ENCODE data around the gene PIAS1. TPM values are rescaled to one million over a fixed set of nuclear protein-coding genes. Genes with fewer than 3 reads are reported as not detected.
A peak's percentile ranks its signal among the peaks of the same experiment; 100 is the strongest.

The PIAS1 gene
- total RNA-seq, 5 donors from 2014 or later (not counting 1 experiment from before 2014, with no cell fraction given): 63.7 to 96.5 (median 70.3) TPM

GRCh38 chr15:68112706-68113105 is 58.6 kb downstream of the PIAS1 start:
- Histone ChIP-seq H3K9me3 (no peaks in the 10 kb centered on the region), H3K36me3 (ENCODE audit: control insufficient read depth in 2 of 2, extremely low read depth in 1 of 2, insufficient read depth in 1 of 2, low read length in 1 of 2) (no peaks in the 10 kb centered on the region), H3K4me1 (ENCODE audit: control insufficient read depth in 1 of 2, extremely low read depth in 1 of 2, insufficient read depth in 2 of 2, low read length in 2 of 2) (peaks cover 0 to 21% of the 10 kb centered on the region in 2 experiments), H3K4me3 (ENCODE audit: control insufficient read depth in 1 of 2, extremely low read depth in 1 of 2, low read length in 1 of 2) (no peak overlapping the region), H3K27me3 (replicated peaks in 1 of 2; ENCODE audit: control insufficient read depth in 2 of 2, extremely low read depth in 1 of 2, insufficient read depth in 2 of 2, low read length in 1 of 2) (no peaks in the 10 kb centered on the region), H3K27ac (ENCODE audit: low read length) (no peak overlapping the region)
- H3K27me3 Mint-ChIP-seq: no peaks in the 10 kb centered on the region
- H3K4me3 Mint-ChIP-seq: peak overlapping the region in 1 of 3 donors; percentile 21
- H3K9me3 Mint-ChIP-seq: no peaks in the 10 kb centered on the region
- no CpG with 5 or more reads among the region's 3 CpGs for WGBS (ENCODE audit: insufficient coverage)
- H3K27ac Mint-ChIP-seq: no peak overlapping the region
- peaks cover 21% of the 10 kb centered on the region for H3K36me3 Mint-ChIP-seq
- no peak for ATAC-seq (replicated peaks in 1 of 4)
- DNase-seq: no peak
- H3K4me1 Mint-ChIP-seq: peaks cover 91% of the 10 kb centered on the region in 3 donors
- CTCF ChIA-PET: no interaction called here
- POLR2A ChIA-PET: interaction anchor here in 1 of 2 donors (0.7 kb wide), 1 partner anchor 26 kb away, joined by 3 read pairs; no protein-coding TSS in a partner anchor

GRCh38 chr15:68113273-68113672 is 59.2 kb downstream of the PIAS1 start:
- ChIA-PET POLR2A (interaction anchor here in 1 of 2 donors (0.7 kb wide), 1 partner anchor 26 kb away, joined by 3 read pairs; no protein-coding TSS in a partner anchor), CTCF (no interaction called here)
- Histone ChIP-seq H3K9me3 (no peaks in the 10 kb centered on the region), H3K27ac (ENCODE audit: low read length) (no peak overlapping the region), H3K27me3 (replicated peaks in 1 of 2; ENCODE audit: control insufficient read depth in 2 of 2, extremely low read depth in 1 of 2, insufficient read depth in 2 of 2, low read length in 1 of 2) (no peaks in the 10 kb centered on the region), H3K36me3 (ENCODE audit: control insufficient read depth in 2 of 2, extremely low read depth in 1 of 2, insufficient read depth in 1 of 2, low read length in 1 of 2) (peaks cover 0 to under 1% of the 10 kb centered on the region in 2 donors), H3K4me1 (ENCODE audit: control insufficient read depth in 1 of 2, extremely low read depth in 1 of 2, insufficient read depth in 2 of 2, low read length in 2 of 2) (peaks cover 0 to 21% of the 10 kb centered on the region in 2 experiments), H3K4me3 (ENCODE audit: control insufficient read depth in 1 of 2, extremely low read depth in 1 of 2, low read length in 1 of 2) (no peak overlapping the region)
- DNase-seq (no peak), ATAC-seq (replicated peaks in 1 of 4) (no peak)
- Mint-ChIP-seq H3K27me3 (no peaks in the 10 kb centered on the region), H3K4me1 (peaks cover 85 to 90% (median 89%) of the 10 kb centered on the region in 3 donors), H3K9me3 (no peaks in the 10 kb centered on the region), H3K4me3 (peak overlapping the region in 2 of 3 donors; percentile 41 to 66), H3K36me3 (peaks cover 20% of the 10 kb centered on the region), H3K27ac (peak overlapping the region in 1 of 2 donors; percentile 64)

GRCh38 chr15:68113751-68114150 is 59.6 kb downstream of the PIAS1 start:
- Mint-ChIP-seq H3K36me3 (peaks cover 20% of the 10 kb centered on the region), H3K4me1 (peaks cover 85 to 90% (median 88%) of the 10 kb centered on the region in 3 donors), H3K27me3 (no peaks in the 10 kb centered on the region), H3K9me3 (no peaks in the 10 kb centered on the region), H3K27ac (peak overlapping the region in 1 of 2 donors; percentile 64), H3K4me3 (peak overlapping the region; percentile 41 to 66 (median 41))
- WGBS (ENCODE audit: insufficient coverage): no CpG with 5 or more reads among the region's 1 CpG
- no peaks in the 10 kb centered on the region for H3K27me3 ChIP-seq (replicated peaks in 1 of 2; ENCODE audit: control insufficient read depth in 2 of 2, extremely low read depth in 1 of 2, insufficient read depth in 2 of 2, low read length in 1 of 2)
- H3K9me3 ChIP-seq: no peaks in the 10 kb centered on the region
- ATAC-seq (replicated peaks in 1 of 4) (no peak), DNase-seq (no peak)
- CTCF ChIA-PET: no interaction called here
- no peak overlapping the region for H3K4me3 ChIP-seq (ENCODE audit: control insufficient read depth in 1 of 2, extremely low read depth in 1 of 2, low read length in 1 of 2)
- H3K27ac ChIP-seq (ENCODE audit: low read length): no peak overlapping the region
- H3K4me1 ChIP-seq (ENCODE audit: control insufficient read depth in 1 of 2, extremely low read depth in 1 of 2, insufficient read depth in 2 of 2, low read length in 2 of 2): peaks cover 0 to 21% of the 10 kb centered on the region in 2 experiments
- H3K36me3 ChIP-seq (ENCODE audit: control insufficient read depth in 2 of 2, extremely low read depth in 1 of 2, insufficient read depth in 1 of 2, low read length in 1 of 2): peaks cover 0 to 3% of the 10 kb centered on the region in 2 donors
- POLR2A ChIA-PET: no interaction called here

GRCh38 chr15:68114356-68114755 is 60.2 kb downstream of the PIAS1 start:
- Histone ChIP-seq H3K9me3 (no peaks in the 10 kb centered on the region), H3K4me1 (ENCODE audit: control insufficient read depth in 1 of 2, extremely low read depth in 1 of 2, insufficient read depth in 2 of 2, low read length in 2 of 2) (peaks cover 2 to 21% of the 10 kb centered on the region in 2 experiments), H3K4me3 (ENCODE audit: control insufficient read depth in 1 of 2, extremely low read depth in 1 of 2, low read length in 1 of 2) (peak overlapping the region in 1 of 2 donors; percentile 4), H3K27me3 (replicated peaks in 1 of 2; ENCODE audit: control insufficient read depth in 2 of 2, extremely low read depth in 1 of 2, insufficient read depth in 2 of 2, low read length in 1 of 2) (no peaks in the 10 kb centered on the region), H3K36me3 (ENCODE audit: control insufficient read depth in 2 of 2, extremely low read depth in 1 of 2, insufficient read depth in 1 of 2, low read length in 1 of 2) (peaks cover 0 to 3% of the 10 kb centered on the region in 2 donors), H3K27ac (ENCODE audit: low read length) (no peak overlapping the region)
- WGBS (ENCODE audit: insufficient coverage): no CpG with 5 or more reads among the region's 1 CpG
- ATAC-seq (replicated peaks in 1 of 4): peak in 2 of 4 experiments; percentile 40 to 64
- H3K36me3 Mint-ChIP-seq: peaks cover 18% of the 10 kb centered on the region
- H3K27ac Mint-ChIP-seq: no peak overlapping the region
- peak overlapping the region; percentile 66 to 69 (median 68) for H3K4me3 Mint-ChIP-seq
- no peaks in the 10 kb centered on the region for H3K9me3 Mint-ChIP-seq
- ChIA-PET CTCF (no interaction called here), POLR2A (interaction anchor here in 1 of 2 donors (0.9 kb wide), 1 partner anchor 60 kb away, joined by 4 read pairs; the partner anchor contains the start of gene PIAS1)
- peaks cover 80 to 86% (median 85%) of the 10 kb centered on the region in 3 donors for H3K4me1 Mint-ChIP-seq
- peak in 1 of 35 experiments; percentile 27 for DNase-seq
- H3K27me3 Mint-ChIP-seq: no peaks in the 10 kb centered on the region

GRCh38 chr15:68114840-68115239 is 60.7 kb downstream of the PIAS1 start:
- Mint-ChIP-seq H3K9me3 (peaks cover 0 to 4% (median 0%) of the 10 kb centered on the region in 3 donors), H3K27ac (peak overlapping the region; percentile 55 to 74), H3K36me3 (peaks cover 23% of the 10 kb centered on the region), H3K4me1 (peaks cover 83 to 90% (median 87%) of the 10 kb centered on the region in 3 donors), H3K27me3 (no peaks in the 10 kb centered on the region), H3K4me3 (peak overlapping the region; percentile 66 to 69 (median 68))
- WGBS (ENCODE audit: insufficient coverage): no CpG with 5 or more reads among the region's 2 CpGs
- ChIA-PET POLR2A (interaction anchor here in 1 of 2 donors (0.9 kb wide), 1 partner anchor 61 kb away, joined by 4 read pairs; the partner anchor contains the start of gene PIAS1), CTCF (interaction anchor here in 1 of 2 donors (1.4 kb wide), 1 partner anchor 40 kb away, joined by 3 read pairs; no protein-coding TSS in a partner anchor)
- peaks cover 2 to 21% of the 10 kb centered on the region in 2 experiments for H3K4me1 ChIP-seq (ENCODE audit: control insufficient read depth in 1 of 2, extremely low read depth in 1 of 2, insufficient read depth in 2 of 2, low read length in 2 of 2)
- ATAC-seq (replicated peaks in 1 of 4): no peak
- H3K27me3 ChIP-seq (replicated peaks in 1 of 2; ENCODE audit: control insufficient read depth in 2 of 2, extremely low read depth in 1 of 2, insufficient read depth in 2 of 2, low read length in 1 of 2): no peaks in the 10 kb centered on the region
- peaks cover 0 to 5% of the 10 kb centered on the region in 2 donors for H3K36me3 ChIP-seq (ENCODE audit: control insufficient read depth in 2 of 2, extremely low read depth in 1 of 2, insufficient read depth in 1 of 2, low read length in 1 of 2)
- H3K4me3 ChIP-seq (ENCODE audit: control insufficient read depth in 1 of 2, extremely low read depth in 1 of 2, low read length in 1 of 2): no peak overlapping the region
- no peak overlapping the region for H3K27ac ChIP-seq (ENCODE audit: low read length)
- no peak for DNase-seq
- no peaks in the 10 kb centered on the region for H3K9me3 ChIP-seq

- H3K36me3 Mint-ChIP-seq: peaks cover 51% of the 10 kb centered on the region
- WGBS (ENCODE audit: insufficient coverage): no CpG with 5 or more reads among the region's 2 CpGs
- ChIA-PET POLR2A (no interaction called here), CTCF (no interaction called here)
- no peaks in the 10 kb centered on the region for H3K4me1 ChIP-seq (ENCODE audit: control insufficient read depth in 1 of 2, extremely low read depth in 1 of 2, insufficient read depth in 2 of 2, low read length in 2 of 2)
- no peak overlapping the region for H3K4me3 Mint-ChIP-seq
- peaks cover 0 to 15% of the 10 kb centered on the region in 2 donors for H3K36me3 ChIP-seq (ENCODE audit: control insufficient read depth in 2 of 2, extremely low read depth in 1 of 2, insufficient read depth in 1 of 2, low read length in 1 of 2)
- H3K9me3 ChIP-seq: peaks cover 2% of the 10 kb centered on the region
- no peaks in the 10 kb centered on the region for H3K27me3 Mint-ChIP-seq
- H3K27me3 ChIP-seq (replicated peaks in 1 of 2; ENCODE audit: control insufficient read depth in 2 of 2, extremely low read depth in 1 of 2, insufficient read depth in 2 of 2, low read length in 1 of 2): no peaks in the 10 kb centered on the region
- no peak overlapping the region for H3K27ac Mint-ChIP-seq
- ATAC-seq (replicated peaks in 1 of 4) (no peak), DNase-seq (no peak)
- peaks cover 49 to 66% (median 50%) of the 10 kb centered on the region in 3 donors for H3K4me1 Mint-ChIP-seq
- no peak overlapping the region for H3K27ac ChIP-seq (ENCODE audit: low read length)
- peaks cover 0 to 7% (median 0%) of the 10 kb centered on the region in 3 donors for H3K9me3 Mint-ChIP-seq
- H3K4me3 ChIP-seq (ENCODE audit: control insufficient read depth in 1 of 2, extremely low read depth in 1 of 2, low read length in 1 of 2): no peak overlapping the region
Measured at GRCh38 chr15:68124700-68125099, 70.6 kb downstream of the PIAS1 start.
